Activated T-helper 1 cell treated with Interleukin-2 at 50 U/mL for 16 hours (primary cell): ENCODE measurements around the gene CLDN25.

Experiments
- DNase-seq: peaks from one replicate; pipeline ENCODE4 v3.0.0-alpha.2; 2020; ENCODE audit warnings: low read depth

The CLDN25 gene

GRCh38 chr11:113808931-113809330 is 29.3 kb downstream of the CLDN25 start:
- DNase-seq = no peak

GRCh38 chr11:113814181-113814580 is 34.6 kb downstream of the CLDN25 start:
- DNase-seq = no peak

- no peak for DNase-seq
Measured at GRCh38 chr11:113817162-113817561, 37.6 kb downstream of the CLDN25 start.

GRCh38 chr11:113817626-113818025 is 38.0 kb downstream of the CLDN25 start:
- DNase-seq = no peak

GRCh38 chr11:113818426-113818825 is 38.8 kb downstream of the CLDN25 start:
- DNase-seq = no peak

GRCh38 chr11:113827477-113827876 is 47.9 kb downstream of the CLDN25 start:
- DNase-seq = no peak

GRCh38 chr11:113828191-113828590 is 48.6 kb downstream of the CLDN25 start:
- no peak for DNase-seq

- no peak for DNase-seq
Measured at GRCh38 chr11:113829751-113830150, 50.2 kb downstream of the CLDN25 start.
